Lung (tissue), 12 donors: ENCODE data around the gene DDX42. TPM values are rescaled to one million over a fixed set of nuclear protein-coding genes. Genes with fewer than 3 reads are reported as not detected.
A peak's percentile ranks its signal among the peaks of the same experiment; 100 is the strongest.

Experiments used
- ATAC-seq: fragments of 200-7000 bp; cut with Tn5 transposase; one replicate; pipeline ENCODE4 v1.9.1; 2020; ENCODE audit warnings: moderate number of reproducible peaks; ENCODE audit not compliant: insufficient read depth, low FRiP score
- DNase-seq, 3 donors: peaks; one replicate each; pipeline ENCODE4 v3.0.0-alpha.2; 2013 to 2017
- H3K27ac ChIP-seq, 2 donors: one replicate each; pipeline ENCODE4 v1.5.1; 2013; ENCODE audit warnings: mild to moderate bottlenecking in 2 of 2, moderate library complexity in 2 of 2, control low read depth in 1 of 2, inconsistent platforms in 1 of 2, low read depth in 1 of 2, low read length in 1 of 2
- H3K27me3 ChIP-seq, 3 donors: one replicate each; pipeline ENCODE4 v1.5.1; 2013; ENCODE audit warnings: low read length in 2 of 3; ENCODE audit not compliant: control insufficient read depth in 3 of 3, insufficient read depth in 3 of 3
- H3K36me3 ChIP-seq, 4 donors: one replicate each; pipeline ENCODE4 v1.5.1; 2013; ENCODE audit warnings: low read length in 4 of 4, mild to moderate bottlenecking in 1 of 4, moderate library complexity in 1 of 4; ENCODE audit not compliant: control insufficient read depth in 4 of 4, insufficient read depth in 4 of 4
- H3K4me1 ChIP-seq, 5 donors: one replicate each; pipeline ENCODE4 v1.5.1; 2013; ENCODE audit warnings: low read length in 5 of 5, mild to moderate bottlenecking in 2 of 5, moderate library complexity in 1 of 5; ENCODE audit not compliant: control insufficient read depth in 5 of 5, insufficient read depth in 5 of 5
- H3K4me3 ChIP-seq: one replicate; pipeline ENCODE4 v1.5.1; 2013; ENCODE audit warnings: mild to moderate bottlenecking, control low read depth, moderate library complexity
- H3K9ac ChIP-seq, 2 donors: one replicate each; pipeline ENCODE4 v1.5.1; 2013; ENCODE audit warnings: low read length in 2 of 2, control low read depth in 1 of 2; ENCODE audit not compliant: insufficient read depth in 1 of 2
- H3K9me3 ChIP-seq, 4 donors: one replicate each; pipeline ENCODE4 v1.5.1; 2013; ENCODE audit warnings: low read length in 3 of 4, mild to moderate bottlenecking in 1 of 4, moderate library complexity in 1 of 4; ENCODE audit not compliant: control insufficient read depth in 4 of 4, insufficient read depth in 3 of 4
- WGBS, 2 donors: extraction: QIAGEN DNeasy Blood & Tissue Kit; methylation state at CpG; one replicate each; pipeline ENCODE4 v1.1.7; 2013; 5-methylcytosine and 5-hydroxymethylcytosine counted together
- polyA plus RNA-seq, 2 donors: library from polyadenylated mRNA; stranded (reverse); fragments of 200-250 nt; gene quantifications; one replicate each; pipeline ENCODE4 v1.2.1, GENCODE V29; 2013
- total RNA-seq, 2 donors: library from RNA; depleted of rRNA in 1 of 2; stranded (reverse); fragments of >200 nt in 1 of 2; gene quantifications; one replicate each; pipeline ENCODE4 v1.2.1, GENCODE V29; 2014 to 2021
- TF ChIP-seq, protein P1 (sequence below): IDR thresholded peaks from 2 replicates; pipeline ENCODE4 v1.5.1; 2012; ENCODE audit warnings: mild to moderate bottlenecking; ENCODE audit errors: control extremely low read depth, extremely low read depth
- donor health status: control.
- donor health status: control.
- donor health status: Bipolar disorder and iron deficiency.
- donor health status: healthy.
- donor health status: DM: yes; HTN: yes; CAD: no.

The DDX42 gene
- total and polyA plus RNA-seq, 4 donors: 47.8 to 153 (median 75.9) TPM

DNA sequence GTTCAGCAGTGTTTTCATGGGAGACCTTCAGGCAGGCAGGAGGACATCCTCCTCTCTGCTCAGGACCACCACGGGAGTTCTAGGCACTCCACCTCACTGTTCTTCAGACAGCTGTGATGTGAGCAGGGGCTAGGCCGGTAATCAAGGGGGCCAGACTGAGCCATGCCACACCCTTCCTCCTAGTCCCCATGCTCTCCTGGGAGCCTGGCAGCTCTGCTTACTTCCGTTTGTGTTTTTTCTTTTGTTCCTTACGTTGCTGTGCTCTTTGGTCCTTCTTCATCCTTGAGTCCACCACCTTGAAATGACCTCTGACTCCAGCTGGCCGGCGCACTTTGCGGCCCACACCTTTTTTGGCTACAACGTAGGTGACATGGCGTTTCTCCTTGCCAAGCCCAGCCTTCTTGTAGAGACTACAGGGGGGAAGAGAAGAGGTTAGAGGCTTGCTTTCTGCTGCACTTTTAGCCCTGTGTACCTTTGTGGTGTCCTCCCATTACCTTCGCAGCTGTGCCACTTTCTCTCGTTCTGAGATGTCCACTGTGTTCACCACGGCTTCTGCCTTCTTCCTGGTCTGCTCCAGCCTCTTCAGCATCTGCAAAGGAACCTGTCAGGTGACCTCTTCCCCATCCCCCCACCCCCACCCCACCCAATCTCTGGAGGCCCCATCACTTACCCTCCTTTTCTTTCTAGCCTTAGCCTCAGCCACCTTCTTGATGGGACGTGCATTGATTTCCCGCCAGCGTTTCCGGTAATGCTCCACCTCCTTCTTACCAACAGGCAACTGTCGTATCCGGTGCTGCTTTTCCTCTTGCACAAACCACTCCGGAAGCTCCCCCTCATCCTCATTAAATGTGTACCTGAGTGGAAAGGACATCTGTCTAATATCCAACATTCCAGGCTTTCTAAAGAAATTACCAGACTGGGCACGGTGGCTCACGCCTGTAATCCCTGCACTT lies 45.9 kb downstream of the DDX42 start:
- TF ChIP-seq, protein P1, sequence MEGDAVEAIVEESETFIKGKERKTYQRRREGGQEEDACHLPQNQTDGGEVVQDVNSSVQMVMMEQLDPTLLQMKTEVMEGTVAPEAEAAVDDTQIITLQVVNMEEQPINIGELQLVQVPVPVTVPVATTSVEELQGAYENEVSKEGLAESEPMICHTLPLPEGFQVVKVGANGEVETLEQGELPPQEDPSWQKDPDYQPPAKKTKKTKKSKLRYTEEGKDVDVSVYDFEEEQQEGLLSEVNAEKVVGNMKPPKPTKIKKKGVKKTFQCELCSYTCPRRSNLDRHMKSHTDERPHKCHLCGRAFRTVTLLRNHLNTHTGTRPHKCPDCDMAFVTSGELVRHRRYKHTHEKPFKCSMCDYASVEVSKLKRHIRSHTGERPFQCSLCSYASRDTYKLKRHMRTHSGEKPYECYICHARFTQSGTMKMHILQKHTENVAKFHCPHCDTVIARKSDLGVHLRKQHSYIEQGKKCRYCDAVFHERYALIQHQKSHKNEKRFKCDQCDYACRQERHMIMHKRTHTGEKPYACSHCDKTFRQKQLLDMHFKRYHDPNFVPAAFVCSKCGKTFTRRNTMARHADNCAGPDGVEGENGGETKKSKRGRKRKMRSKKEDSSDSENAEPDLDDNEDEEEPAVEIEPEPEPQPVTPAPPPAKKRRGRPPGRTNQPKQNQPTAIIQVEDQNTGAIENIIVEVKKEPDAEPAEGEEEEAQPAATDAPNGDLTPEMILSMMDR: no peak
- Histone ChIP-seq H3K9me3 (no peaks in the 10 kb centered on the region), H3K9ac (no peak overlapping the region), H3K27me3 (no peaks in the 10 kb centered on the region), H3K4me3 (no peak overlapping the region), H3K4me1 (peaks cover 0 to 5% (median 0%) of the 10 kb centered on the region in 5 donors), H3K27ac (peak overlapping the region in 1 of 2 donors; percentile 13), H3K36me3 (peaks cover 64 to 78% (median 73%) of the 10 kb centered on the region in 4 donors)
- DNase-seq: no peak
- ATAC-seq: no peak
- 59 to 71% methylated on average over 21 of the region's 21 CpGs for WGBS, 2 donors

DNA sequence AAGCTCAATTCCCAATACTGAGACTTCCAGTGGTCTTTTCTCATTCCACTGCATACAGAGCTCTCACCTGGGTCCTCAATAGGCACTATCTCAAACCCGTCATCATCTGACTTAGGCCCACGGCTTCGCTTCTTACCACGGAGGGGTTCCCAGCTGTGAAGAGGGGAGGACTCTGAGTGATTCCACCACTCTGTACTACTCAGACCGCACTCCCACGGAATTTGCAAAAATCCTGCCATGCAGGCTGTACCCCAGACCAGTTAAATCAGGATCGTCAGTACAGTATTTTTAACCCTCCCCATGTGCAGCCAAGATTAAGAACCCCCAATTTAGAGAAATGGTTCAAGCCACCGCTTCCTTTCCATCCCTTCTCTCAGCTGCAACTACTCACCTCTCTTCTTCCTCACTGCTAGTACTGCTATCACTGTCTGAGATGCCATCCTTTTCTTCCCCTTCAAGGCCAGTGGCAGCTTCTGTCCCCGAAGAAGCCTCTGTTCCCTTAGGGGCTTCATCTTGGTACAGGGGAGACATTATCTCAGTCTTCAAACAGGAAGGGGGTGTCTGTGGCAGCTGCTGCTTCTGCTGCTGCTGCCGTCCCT lies 47.1 kb downstream of the DDX42 start:
- Histone ChIP-seq H3K4me1 (peaks cover 0 to 5% (median 4%) of the 10 kb centered on the region in 5 donors), H3K9ac (no peak overlapping the region), H3K27ac (no peak overlapping the region), H3K9me3 (no peaks in the 10 kb centered on the region), H3K4me3 (no peak overlapping the region), H3K27me3 (no peaks in the 10 kb centered on the region), H3K36me3 (peaks cover 60 to 76% (median 69%) of the 10 kb centered on the region in 4 donors)
- TF ChIP-seq, protein P1: no peak
- WGBS, 2 donors: 87 to 90% methylated on average over 10 of the region's 10 CpGs
- no peak for DNase-seq
- no peak for ATAC-seq

DNA sequence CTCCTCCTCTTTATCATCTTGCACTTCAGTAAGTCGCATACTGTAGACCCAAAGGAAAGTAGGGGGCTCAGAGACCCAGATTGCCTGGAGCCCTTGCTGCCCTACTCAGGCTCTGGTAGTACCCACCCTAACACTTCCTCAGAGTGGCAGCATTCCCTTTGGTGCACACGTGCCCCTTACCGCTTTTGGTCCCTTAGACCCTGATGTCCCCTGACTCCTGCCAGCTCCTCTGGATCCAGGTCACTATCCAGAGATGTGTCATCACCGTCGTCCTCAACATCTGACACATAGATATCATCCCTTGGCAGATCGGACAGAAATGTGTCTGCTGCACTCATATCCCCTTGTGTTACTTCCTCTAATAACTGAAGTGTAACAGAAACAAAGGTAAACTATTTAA lies 47.8 kb downstream of the DDX42 start:
- DNase-seq: no peak
- H3K4me3 ChIP-seq: no peak overlapping the region
- peaks cover 56 to 72% (median 66%) of the 10 kb centered on the region in 4 donors for H3K36me3 ChIP-seq
- 76 to 80% methylated on average over 6 of the region's 6 CpGs for WGBS, 2 donors
- ATAC-seq: no peak
- peaks cover 0 to 8% (median 5%) of the 10 kb centered on the region in 5 donors for H3K4me1 ChIP-seq
- no peak overlapping the region for H3K9ac ChIP-seq
- no peaks in the 10 kb centered on the region for H3K27me3 ChIP-seq
- TF ChIP-seq, protein P1: no peak
- H3K27ac ChIP-seq: no peak overlapping the region
- H3K9me3 ChIP-seq: no peaks in the 10 kb centered on the region
